ENCODE results near the gene TXNL4B. TPM values are rescaled to one million over a fixed set of nuclear protein-coding genes. Genes with fewer than 3 reads are reported as not detected.

The TXNL4B gene
- total and polyA plus RNA-seq, 2 donors (not counting 1 experiment from before 2014, with no cell fraction given) = 9.9 to 16.1 TPM

DNA sequence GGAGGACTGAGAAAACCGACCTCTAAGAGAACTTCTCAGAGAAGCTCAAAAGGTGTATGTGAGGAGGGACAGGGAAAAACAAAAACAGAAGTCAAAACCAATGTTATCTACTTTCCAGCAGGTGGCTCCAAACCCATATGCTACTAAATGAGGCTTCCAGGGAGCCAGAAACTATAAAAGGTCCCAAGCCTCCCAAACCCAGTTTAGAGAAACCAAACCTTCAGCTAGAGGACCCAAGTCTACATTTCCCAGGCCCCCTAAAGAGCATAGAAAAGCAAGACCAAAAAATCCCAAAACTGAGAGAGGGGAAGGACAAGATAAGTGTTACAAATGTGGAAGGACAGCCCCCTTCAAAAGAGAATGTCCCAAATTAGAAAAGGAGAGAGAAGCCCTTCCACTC, 26.7 kb downstream of the TXNL4B start:
- H3K4me1 Mint-ChIP-seq = no peaks in the 10 kb centered on the region
- POLR2A ChIA-PET = interaction anchor here (0.5 kb wide), 1 partner anchor 250 kb away, joined by 3 read pairs; no protein-coding TSS in a partner anchor
- no peak overlapping the region for H3K27ac ChIP-seq (ENCODE audit: low read length in 2 of 2)
- ATAC-seq (ENCODE audit: low read depth) (no peak), DNase-seq (peak; percentile 46)
- H3K27me3 ChIP-seq (replicated peaks in 1 of 4; ENCODE audit: control extremely low read depth in 1 of 4, control insufficient read depth in 3 of 4, insufficient read depth in 4 of 4, low read length in 3 of 4) = no peaks in the 10 kb centered on the region
- no peaks in the 10 kb centered on the region for H3K27me3 Mint-ChIP-seq
- no peaks in the 10 kb centered on the region for H3K79me2 ChIP-seq (ENCODE audit: control insufficient read depth, insufficient read depth, low read length)
- CTCF ChIA-PET = interaction anchor here (0.9 to 2.7 kb wide), 8 partner anchors 12 to 1825 kb away, joined by 3 to 15 read pairs (median 4); partner anchors contain the start of genes DHX38, HP and TXNL4B
- no peaks in the 10 kb centered on the region for H4K20me1 ChIP-seq (ENCODE audit: control insufficient read depth, insufficient read depth, low read length, poor library complexity, severe bottlenecking)
- H3K36me3 ChIP-seq (replicated peaks in 1 of 2; ENCODE audit: control extremely low read depth in 1 of 2, control insufficient read depth in 1 of 2, extremely low read depth in 1 of 2, insufficient read depth in 2 of 2, low read length in 1 of 2) = peaks cover 0 to 4% of the 10 kb centered on the region in 2 experiments
- no peaks in the 10 kb centered on the region for H3K9me3 ChIP-seq (ENCODE audit: control extremely low read depth in 1 of 3, control insufficient read depth in 2 of 3, insufficient read depth in 1 of 3, low read length in 2 of 3)
- H3K4me3 ChIP-seq (ENCODE audit: control extremely low read depth in 1 of 5, extremely low read depth in 1 of 5, insufficient read depth in 1 of 5, low read depth in 2 of 5, low read length in 4 of 5) = no peak overlapping the region
- no peak overlapping the region for H3K9ac ChIP-seq (ENCODE audit: low read length)
- H3K9me3 Mint-ChIP-seq (ENCODE audit: insufficient read depth) = no peaks in the 10 kb centered on the region
- no peak overlapping the region for H3K4me2 ChIP-seq (replicated peaks; ENCODE audit: low read depth, low read length, poor library complexity, severe bottlenecking)
- H3K27ac Mint-ChIP-seq = no peak overlapping the region
- TF ChIP-seq, protein P1, sequence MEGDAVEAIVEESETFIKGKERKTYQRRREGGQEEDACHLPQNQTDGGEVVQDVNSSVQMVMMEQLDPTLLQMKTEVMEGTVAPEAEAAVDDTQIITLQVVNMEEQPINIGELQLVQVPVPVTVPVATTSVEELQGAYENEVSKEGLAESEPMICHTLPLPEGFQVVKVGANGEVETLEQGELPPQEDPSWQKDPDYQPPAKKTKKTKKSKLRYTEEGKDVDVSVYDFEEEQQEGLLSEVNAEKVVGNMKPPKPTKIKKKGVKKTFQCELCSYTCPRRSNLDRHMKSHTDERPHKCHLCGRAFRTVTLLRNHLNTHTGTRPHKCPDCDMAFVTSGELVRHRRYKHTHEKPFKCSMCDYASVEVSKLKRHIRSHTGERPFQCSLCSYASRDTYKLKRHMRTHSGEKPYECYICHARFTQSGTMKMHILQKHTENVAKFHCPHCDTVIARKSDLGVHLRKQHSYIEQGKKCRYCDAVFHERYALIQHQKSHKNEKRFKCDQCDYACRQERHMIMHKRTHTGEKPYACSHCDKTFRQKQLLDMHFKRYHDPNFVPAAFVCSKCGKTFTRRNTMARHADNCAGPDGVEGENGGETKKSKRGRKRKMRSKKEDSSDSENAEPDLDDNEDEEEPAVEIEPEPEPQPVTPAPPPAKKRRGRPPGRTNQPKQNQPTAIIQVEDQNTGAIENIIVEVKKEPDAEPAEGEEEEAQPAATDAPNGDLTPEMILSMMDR (IDR thresholded peaks at IDR 0.05) = peak; percentile 67
- no peak for TF ChIP-seq EZH2 (IDR thresholded peaks at IDR 0.05; ENCODE audit: borderline replicate concordance, insufficient read depth, low read depth, low read length, poor library complexity, severe bottlenecking)
- no peaks in the 10 kb centered on the region for H3K4me1 ChIP-seq (ENCODE audit: control insufficient read depth in 2 of 2, insufficient read depth in 2 of 2, low read length in 2 of 2)
- no peak overlapping the region for H2AFZ ChIP-seq (ENCODE audit: insufficient read depth, low read depth, low read length, poor library complexity, severe bottlenecking)
- intact Hi-C loops (cut with micrococcal nuclease) = no loop called here
- H3K4me3 Mint-ChIP-seq = no peak overlapping the region
- no CpG with 5 or more reads among the region's 1 CpG for whole genome bisulfite sequencing (ENCODE audit: insufficient coverage)

DNA sequence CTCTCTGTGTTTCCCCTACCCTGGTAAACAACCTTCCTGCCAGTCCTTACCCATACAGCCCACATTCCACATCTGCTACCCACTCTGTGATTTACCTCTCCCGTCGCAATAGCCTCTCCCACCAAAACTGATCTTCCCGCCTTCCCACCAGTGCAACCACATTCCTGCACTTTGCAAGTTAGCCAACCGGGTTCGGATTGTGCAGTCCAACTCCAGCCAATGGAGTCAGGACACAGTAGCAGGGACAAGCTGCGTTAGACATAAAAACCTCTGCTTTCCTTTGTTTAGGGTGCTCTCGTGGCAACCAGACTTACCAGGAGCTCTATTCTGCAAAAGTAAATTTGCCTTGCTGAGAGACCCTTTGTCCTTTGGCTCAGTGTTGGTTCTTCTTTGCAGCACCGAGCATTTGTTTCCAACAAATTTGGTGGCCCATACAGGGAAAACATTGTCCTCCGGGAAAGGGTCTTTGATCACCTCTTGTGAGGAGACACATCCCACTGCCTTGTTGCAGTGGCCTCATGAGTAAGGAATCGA, 29.0 kb downstream of the TXNL4B start:
- Histone ChIP-seq H4K20me1 (ENCODE audit: control insufficient read depth, insufficient read depth, low read length, poor library complexity, severe bottlenecking) (no peaks in the 10 kb centered on the region), H3K4me2 (replicated peaks; ENCODE audit: low read depth, low read length, poor library complexity, severe bottlenecking) (no peak overlapping the region), H3K27ac (ENCODE audit: low read length in 2 of 2) (no peak overlapping the region), H3K36me3 (replicated peaks in 1 of 2; ENCODE audit: control extremely low read depth in 1 of 2, control insufficient read depth in 1 of 2, extremely low read depth in 1 of 2, insufficient read depth in 2 of 2, low read length in 1 of 2) (peaks cover 0 to 4% of the 10 kb centered on the region in 2 experiments), H3K4me1 (ENCODE audit: control insufficient read depth in 2 of 2, insufficient read depth in 2 of 2, low read length in 2 of 2) (no peaks in the 10 kb centered on the region), H3K27me3 (replicated peaks in 1 of 4; ENCODE audit: control extremely low read depth in 1 of 4, control insufficient read depth in 3 of 4, insufficient read depth in 4 of 4, low read length in 3 of 4) (no peaks in the 10 kb centered on the region), H3K9ac (ENCODE audit: low read length) (no peak overlapping the region), H3K4me3 (ENCODE audit: control extremely low read depth in 1 of 5, extremely low read depth in 1 of 5, insufficient read depth in 1 of 5, low read depth in 2 of 5, low read length in 4 of 5) (no peak overlapping the region), H2AFZ (ENCODE audit: insufficient read depth, low read depth, low read length, poor library complexity, severe bottlenecking) (no peak overlapping the region), H3K79me2 (ENCODE audit: control insufficient read depth, insufficient read depth, low read length) (no peaks in the 10 kb centered on the region), H3K9me3 (ENCODE audit: control extremely low read depth in 1 of 3, control insufficient read depth in 2 of 3, insufficient read depth in 1 of 3, low read length in 2 of 3) (no peaks in the 10 kb centered on the region)
- WGBS (ENCODE audit: insufficient coverage) = 96% methylated on average over 10 of the region's 10 CpGs
- ATAC-seq (ENCODE audit: low read depth) (no peak), DNase-seq (no peak)
- no peaks in the 10 kb centered on the region for H3K27me3 Mint-ChIP-seq
- ChIA-PET CTCF (no interaction called here), POLR2A (no interaction called here)
- no peaks in the 10 kb centered on the region for H3K9me3 Mint-ChIP-seq (ENCODE audit: insufficient read depth)
- intact Hi-C loops (cut with micrococcal nuclease) = no loop called here
- no peak overlapping the region for H3K27ac Mint-ChIP-seq
- TF ChIP-seq, protein P1 (IDR thresholded peaks at IDR 0.05) = no peak
- TF ChIP-seq EZH2 (IDR thresholded peaks at IDR 0.05; ENCODE audit: borderline replicate concordance, insufficient read depth, low read depth, low read length, poor library complexity, severe bottlenecking) = no peak
- no peak overlapping the region for H3K4me3 Mint-ChIP-seq
- no peaks in the 10 kb centered on the region for H3K4me1 Mint-ChIP-seq
